Measurements from ENCODE around the gene YIPF1. TPM values are rescaled to one million over a fixed set of nuclear protein-coding genes. Genes with fewer than 3 reads are reported as not detected.

YIPF1 gene
- 10 to 100 TPM; 19.0 to 26.2 (median 22.9) TPM for polyA plus RNA-seq
- long read RNA-seq, donor 1 = 0 reads
- long read RNA-seq, donor 2, partial matches to known transcripts = 5 of 5 reads
- long read RNA-seq, donor 2, other reads (novel, unspliced or antisense) = 0 of 5 reads
- long read RNA-seq, donor 3, partial matches to known transcripts = 18 of 18 reads
- long read RNA-seq, donor 3, other reads (novel, unspliced or antisense) = 0 of 18 reads
- long read RNA-seq, donor 4 = 0 reads
- long read RNA-seq, donor 5 = 0 reads
- long read RNA-seq, donor 6, partial matches to known transcripts = 0 of 2 reads
- long read RNA-seq, donor 6, other reads (novel, unspliced or antisense) = 0 of 2 reads
- long read RNA-seq, donor 7 = 0 reads
- long read RNA-seq, donor 8 = 0 reads
- long read RNA-seq, donor 9 = 0 reads
- long read RNA-seq, donor 10, partial matches to known transcripts = 11 of 12 reads
- long read RNA-seq, donor 10, other reads (novel, unspliced or antisense) = 0 of 12 reads

GRCh38 chr1:53889304-53890298 lies at the start of gene YIPF1:
Gene YIPF1 (minus strand): TSS chr1:53889797. CDS start chr1:53888937, 860 bp downstream.
- Histone ChIP-seq H3K4me3 (ENCODE audit: low read depth in 1 of 3, low read length in 3 of 3) (peak within 1 kb of the TSS; percentile 68 to 99 (median 88)), H3K27me3 (ENCODE audit: control insufficient read depth in 3 of 3, insufficient read depth in 3 of 3, low read length in 3 of 3) (no peaks in the 10 kb centered on the region), H3K36me3 (ENCODE audit: control insufficient read depth in 3 of 3, insufficient read depth in 2 of 3, low read depth in 1 of 3, low read length in 3 of 3) (peaks cover 0 to 3% (median 0%) of the 10 kb centered on the region in 3 donors), H3K9me3 (ENCODE audit: control insufficient read depth in 2 of 2, insufficient read depth in 1 of 2, low read depth in 1 of 2, low read length in 1 of 2) (no peaks in the 10 kb centered on the region), H3K27ac (ENCODE audit: low read depth in 1 of 3, low read length in 2 of 3) (peak within 1 kb of the TSS; percentile 55 to 83 (median 62)), H3K4me1 (ENCODE audit: control insufficient read depth in 3 of 3, insufficient read depth in 2 of 3, low read depth in 1 of 3, low read length in 2 of 3) (peaks cover 0 to 7% (median 2%) of the 10 kb centered on the region in 3 donors)
- WGBS, 3 donors = 2 to 3% (median 3%) methylated on average over 37 to 62 of the region's 62 CpGs
- DNase-seq = peak; percentile 90 to 93
- no peak for FAIRE-seq

DNA sequence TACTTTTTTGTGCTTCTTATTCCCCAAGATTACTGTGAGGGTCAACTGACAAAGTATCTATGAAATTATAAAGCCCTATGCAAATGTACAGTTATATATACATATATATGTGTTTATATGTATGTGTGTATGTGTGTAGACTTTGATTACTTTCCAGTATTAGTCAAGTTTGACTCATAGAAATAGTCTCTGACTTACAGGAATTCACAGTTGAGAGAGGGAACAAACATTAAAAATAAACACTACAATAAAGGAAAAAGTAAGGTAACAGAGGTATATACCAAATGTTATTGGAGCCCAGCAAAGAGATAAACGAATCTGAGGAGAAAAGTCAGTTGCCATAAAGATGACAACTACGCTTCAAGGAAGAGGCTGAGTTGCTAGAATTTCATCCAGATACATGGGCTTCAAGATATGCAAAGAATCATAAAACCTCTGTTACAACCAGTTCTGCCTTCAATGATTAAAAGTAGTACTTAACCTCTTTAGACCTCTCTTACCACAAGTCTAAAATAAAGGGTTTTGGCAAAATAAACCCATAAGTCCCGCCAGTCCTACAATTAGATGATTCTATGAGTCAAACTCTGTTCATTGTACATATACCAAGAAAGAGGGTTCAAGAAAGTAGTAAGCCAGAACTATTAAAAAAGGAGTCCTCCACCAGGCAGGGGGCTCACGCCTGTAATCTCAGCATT lies 48.7 kb upstream of the YIPF1 start:
- H3K4me3 ChIP-seq (ENCODE audit: low read depth in 1 of 3, low read length in 3 of 3) = no peak overlapping the region
- no peak overlapping the region for H3K27ac ChIP-seq (ENCODE audit: low read depth in 1 of 3, low read length in 2 of 3)
- no peaks in the 10 kb centered on the region for H3K4me1 ChIP-seq (ENCODE audit: control insufficient read depth in 3 of 3, insufficient read depth in 2 of 3, low read depth in 1 of 3, low read length in 2 of 3)
- whole genome bisulfite sequencing, 3 donors = 91 to 94% (median 93%) methylated on average over 4 of the region's 4 CpGs
- peaks cover 0 to 15% (median 5%) of the 10 kb centered on the region in 3 donors for H3K36me3 ChIP-seq (ENCODE audit: control insufficient read depth in 3 of 3, insufficient read depth in 2 of 3, low read depth in 1 of 3, low read length in 3 of 3)
- FAIRE-seq = no peak
- H3K27me3 ChIP-seq (ENCODE audit: control insufficient read depth in 3 of 3, insufficient read depth in 3 of 3, low read length in 3 of 3) = no peaks in the 10 kb centered on the region
- peaks cover 0 to 7% of the 10 kb centered on the region in 2 donors for H3K9me3 ChIP-seq (ENCODE audit: control insufficient read depth in 2 of 2, insufficient read depth in 1 of 2, low read depth in 1 of 2, low read length in 1 of 2)
- DNase-seq = no peak

- Histone ChIP-seq H3K4me1 (ENCODE audit: control insufficient read depth in 3 of 3, insufficient read depth in 2 of 3, low read depth in 1 of 3, low read length in 2 of 3) (no peaks in the 10 kb centered on the region), H3K36me3 (ENCODE audit: control insufficient read depth in 3 of 3, insufficient read depth in 2 of 3, low read depth in 1 of 3, low read length in 3 of 3) (peaks cover 0 to 19% (median 5%) of the 10 kb centered on the region in 3 donors), H3K4me3 (ENCODE audit: low read depth in 1 of 3, low read length in 3 of 3) (no peak overlapping the region), H3K27ac (ENCODE audit: low read depth in 1 of 3, low read length in 2 of 3) (no peak overlapping the region), H3K27me3 (ENCODE audit: control insufficient read depth in 3 of 3, insufficient read depth in 3 of 3, low read length in 3 of 3) (no peaks in the 10 kb centered on the region), H3K9me3 (ENCODE audit: control insufficient read depth in 2 of 2, insufficient read depth in 1 of 2, low read depth in 1 of 2, low read length in 1 of 2) (peaks cover 0 to 16% of the 10 kb centered on the region in 2 donors)
- 93 to 100% (median 97%) methylated on average over 1 of the region's 1 CpG for WGBS, 3 donors
- FAIRE-seq (no peak), DNase-seq (no peak)
Measured at GRCh38 chr1:53936430-53936829, 46.8 kb upstream of the YIPF1 start.

DNA sequence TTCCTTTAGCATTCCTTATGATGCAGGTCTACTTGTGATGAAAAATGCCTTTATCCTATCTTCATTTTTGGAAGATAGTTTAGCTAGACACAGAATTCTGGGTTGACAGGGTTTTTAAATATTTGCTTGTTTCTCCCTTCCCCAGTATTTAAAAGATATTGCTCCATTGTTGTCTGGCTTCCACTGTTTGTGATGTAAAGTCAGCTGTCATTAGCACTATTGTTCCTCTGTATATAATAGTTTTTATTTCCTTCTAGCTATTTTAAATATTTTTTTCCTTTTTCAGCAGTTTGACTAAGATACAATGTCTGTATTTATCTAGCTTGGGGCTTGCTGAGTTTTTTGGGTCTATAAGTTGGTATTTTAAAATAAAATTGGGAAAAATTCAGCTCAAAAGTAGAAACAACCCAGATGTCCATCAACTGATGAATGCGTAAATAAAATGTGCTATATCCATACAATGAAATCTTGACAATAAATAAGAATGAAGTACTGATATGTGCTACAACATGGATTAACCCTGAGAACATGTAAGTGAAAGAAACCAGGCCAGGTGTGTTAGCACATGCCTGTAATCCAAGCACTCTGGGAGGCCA lies 44.7 kb upstream of the YIPF1 start:
- Histone ChIP-seq H3K4me3 (ENCODE audit: low read depth in 1 of 3, low read length in 3 of 3) (no peak overlapping the region), H3K27me3 (ENCODE audit: control insufficient read depth in 3 of 3, insufficient read depth in 3 of 3, low read length in 3 of 3) (no peaks in the 10 kb centered on the region), H3K9me3 (ENCODE audit: control insufficient read depth in 2 of 2, insufficient read depth in 1 of 2, low read depth in 1 of 2, low read length in 1 of 2) (peaks cover 0 to 16% of the 10 kb centered on the region in 2 donors), H3K36me3 (ENCODE audit: control insufficient read depth in 3 of 3, insufficient read depth in 2 of 3, low read depth in 1 of 3, low read length in 3 of 3) (peaks cover 0 to 19% (median 5%) of the 10 kb centered on the region in 3 donors), H3K4me1 (ENCODE audit: control insufficient read depth in 3 of 3, insufficient read depth in 2 of 3, low read depth in 1 of 3, low read length in 2 of 3) (no peaks in the 10 kb centered on the region), H3K27ac (ENCODE audit: low read depth in 1 of 3, low read length in 2 of 3) (no peak overlapping the region)
- DNase-seq (no peak), FAIRE-seq (no peak)
- WGBS, 3 donors = 94 to 100% (median 97%) methylated on average over 1 of the region's 1 CpG

GRCh38 chr1:53931523-53931922 lies 41.9 kb upstream of the YIPF1 start:
- FAIRE-seq (peak; percentile 91), DNase-seq (no peak)
- H3K4me3 ChIP-seq (ENCODE audit: low read depth in 1 of 3, low read length in 3 of 3) = no peak overlapping the region
- peaks cover 0 to 16% of the 10 kb centered on the region in 2 donors for H3K9me3 ChIP-seq (ENCODE audit: control insufficient read depth in 2 of 2, insufficient read depth in 1 of 2, low read depth in 1 of 2, low read length in 1 of 2)
- H3K4me1 ChIP-seq (ENCODE audit: control insufficient read depth in 3 of 3, insufficient read depth in 2 of 3, low read depth in 1 of 3, low read length in 2 of 3) = no peaks in the 10 kb centered on the region
- H3K27me3 ChIP-seq (ENCODE audit: control insufficient read depth in 3 of 3, insufficient read depth in 3 of 3, low read length in 3 of 3) = no peaks in the 10 kb centered on the region
- WGBS, 3 donors = 97 to 99% (median 97%) methylated on average over 2 of the region's 2 CpGs
- no peak overlapping the region for H3K27ac ChIP-seq (ENCODE audit: low read depth in 1 of 3, low read length in 2 of 3)
- H3K36me3 ChIP-seq (ENCODE audit: control insufficient read depth in 3 of 3, insufficient read depth in 2 of 3, low read depth in 1 of 3, low read length in 3 of 3) = peaks cover 4 to 19% (median 5%) of the 10 kb centered on the region in 3 donors

DNA sequence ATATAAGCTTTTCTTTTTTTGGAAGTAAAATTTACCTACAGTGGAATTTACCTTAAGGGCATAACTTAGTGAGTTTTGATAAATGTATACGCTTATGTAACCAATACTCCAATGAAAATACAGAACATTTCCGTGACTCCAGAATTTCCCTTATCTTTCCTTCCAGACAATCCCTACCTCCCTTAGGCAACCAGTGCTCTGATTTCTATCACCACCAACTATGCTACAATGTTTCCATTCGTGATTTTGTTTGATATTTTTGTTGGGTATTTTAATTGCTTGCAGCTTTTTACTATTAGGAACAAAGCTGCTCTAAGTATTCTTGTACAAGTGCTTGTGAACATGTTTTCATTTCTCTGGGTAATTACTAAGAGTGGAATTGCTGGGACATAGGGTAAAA lies 41.3 kb upstream of the YIPF1 start:
- Histone ChIP-seq H3K4me3 (ENCODE audit: low read depth in 1 of 3, low read length in 3 of 3) (no peak overlapping the region), H3K27ac (ENCODE audit: low read depth in 1 of 3, low read length in 2 of 3) (no peak overlapping the region), H3K36me3 (ENCODE audit: control insufficient read depth in 3 of 3, insufficient read depth in 2 of 3, low read depth in 1 of 3, low read length in 3 of 3) (peaks cover 4 to 16% (median 5%) of the 10 kb centered on the region in 3 donors), H3K27me3 (ENCODE audit: control insufficient read depth in 3 of 3, insufficient read depth in 3 of 3, low read length in 3 of 3) (no peaks in the 10 kb centered on the region), H3K4me1 (ENCODE audit: control insufficient read depth in 3 of 3, insufficient read depth in 2 of 3, low read depth in 1 of 3, low read length in 2 of 3) (no peaks in the 10 kb centered on the region), H3K9me3 (ENCODE audit: control insufficient read depth in 2 of 2, insufficient read depth in 1 of 2, low read depth in 1 of 2, low read length in 1 of 2) (peaks cover 0 to 16% of the 10 kb centered on the region in 2 donors)
- no peak for FAIRE-seq
- no peak for DNase-seq
- 94 to 97% (median 95%) methylated on average over 3 of the region's 3 CpGs for WGBS, 3 donors

DNA sequence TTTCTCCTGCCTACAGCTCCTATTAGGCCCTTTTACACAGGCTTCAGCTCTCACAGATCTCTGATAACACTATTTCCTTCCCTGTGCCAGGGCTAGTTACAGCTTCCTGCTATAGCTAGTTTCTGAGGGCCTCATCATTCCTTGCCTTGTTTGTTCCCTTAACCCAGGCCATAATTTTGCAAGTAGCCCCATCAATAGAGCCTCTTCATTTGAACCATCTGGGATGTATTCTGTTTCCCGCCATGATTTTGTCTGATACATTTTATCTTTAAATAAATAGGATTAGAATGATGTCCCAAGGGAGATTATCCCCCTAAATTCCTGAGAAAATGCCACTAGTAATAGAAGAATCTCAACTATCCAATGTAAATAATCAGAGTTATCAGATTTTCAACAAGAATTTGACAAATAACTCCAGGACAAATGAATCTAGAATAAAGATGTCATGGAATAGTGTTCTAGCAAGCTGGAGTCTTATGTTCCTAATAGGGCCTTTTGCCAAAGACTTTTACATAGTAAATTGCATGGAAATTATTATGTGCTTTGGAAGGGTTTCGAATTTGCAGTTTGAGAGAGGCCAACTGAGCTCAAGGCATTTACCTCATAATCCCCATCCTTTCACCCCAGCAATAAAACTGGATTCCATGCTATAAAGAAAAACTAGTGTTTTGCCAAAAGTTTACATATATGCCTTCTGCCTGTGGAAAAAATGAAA lies 39.8 kb upstream of the YIPF1 start:
- DNase-seq (no peak), FAIRE-seq (no peak)
- H3K4me3 ChIP-seq (ENCODE audit: low read depth in 1 of 3, low read length in 3 of 3) = no peak overlapping the region
- peaks cover 0 to 9% of the 10 kb centered on the region in 2 donors for H3K9me3 ChIP-seq (ENCODE audit: control insufficient read depth in 2 of 2, insufficient read depth in 1 of 2, low read depth in 1 of 2, low read length in 1 of 2)
- 89 to 96% (median 94%) methylated on average over 2 of the region's 2 CpGs for WGBS, 3 donors
- H3K27ac ChIP-seq (ENCODE audit: low read depth in 1 of 3, low read length in 2 of 3) = no peak overlapping the region
- H3K27me3 ChIP-seq (ENCODE audit: control insufficient read depth in 3 of 3, insufficient read depth in 3 of 3, low read length in 3 of 3) = no peaks in the 10 kb centered on the region
- no peaks in the 10 kb centered on the region for H3K4me1 ChIP-seq (ENCODE audit: control insufficient read depth in 3 of 3, insufficient read depth in 2 of 3, low read depth in 1 of 3, low read length in 2 of 3)
- peaks cover 0 to 11% (median 4%) of the 10 kb centered on the region in 3 donors for H3K36me3 ChIP-seq (ENCODE audit: control insufficient read depth in 3 of 3, insufficient read depth in 2 of 3, low read depth in 1 of 3, low read length in 3 of 3)
